Esophagus muscularis mucosa (tissue), 4 donors: ENCODE data around the gene ALDH7A1.

Experiments used
- EP300 ChIP-seq: sonication (generic); formaldehyde crosslinking; IDR thresholded peaks from one replicate; pipeline ENCODE4 v1.6.1; 2017; ENCODE audit warnings: antibody characterized with exemption
- POLR2A ChIP-seq: fragments of 450-650 bp; IDR thresholded peaks from one replicate; pipeline ENCODE4 v1.6.1; 2017; ENCODE audit warnings: antibody characterized with exemption, moderate library complexity, mild to moderate bottlenecking, low read depth
- POLR2AphosphoS5 ChIP-seq, 2 donors: sonication (generic); formaldehyde crosslinking; IDR thresholded peaks; one replicate each; pipeline ENCODE4 v1.6.1; 2017; ENCODE audit warnings: antibody characterized with exemption in 2 of 2
- TF ChIP-seq, protein P1 (sequence below), 3 experiments: fragments of 200-600 bp in 2 of 3; fragments of 450-650 bp in 1 of 3; sonication (generic) in 2 of 3; IDR thresholded peaks; one replicate each; pipeline ENCODE4 v1.5.1; 2017 to 2019; ENCODE audit warnings: antibody characterized with exemption in 3 of 3, mild to moderate bottlenecking in 2 of 3, moderate library complexity in 1 of 3

DNA sequence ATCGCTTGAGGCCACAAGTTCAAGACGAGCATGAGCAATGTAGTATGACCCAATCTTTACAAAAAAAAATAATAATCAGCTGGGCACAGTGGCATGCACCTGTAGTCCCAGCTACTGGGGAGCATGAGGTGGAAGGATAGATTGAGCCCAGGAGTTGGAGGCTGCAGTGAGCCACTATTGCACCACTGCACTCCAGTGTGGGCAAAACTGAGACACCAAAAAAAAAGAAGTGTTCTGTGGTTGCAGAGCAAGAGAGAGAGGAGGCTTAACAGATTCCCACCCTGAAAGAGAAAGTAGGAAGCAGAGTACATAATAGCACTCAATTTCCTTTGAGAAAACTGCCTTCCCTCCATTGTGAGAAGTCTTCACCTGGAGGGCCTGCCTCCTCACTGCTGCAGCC is 52.6 kb downstream of the ALDH7A1 start:
- TF ChIP-seq, protein P1, sequence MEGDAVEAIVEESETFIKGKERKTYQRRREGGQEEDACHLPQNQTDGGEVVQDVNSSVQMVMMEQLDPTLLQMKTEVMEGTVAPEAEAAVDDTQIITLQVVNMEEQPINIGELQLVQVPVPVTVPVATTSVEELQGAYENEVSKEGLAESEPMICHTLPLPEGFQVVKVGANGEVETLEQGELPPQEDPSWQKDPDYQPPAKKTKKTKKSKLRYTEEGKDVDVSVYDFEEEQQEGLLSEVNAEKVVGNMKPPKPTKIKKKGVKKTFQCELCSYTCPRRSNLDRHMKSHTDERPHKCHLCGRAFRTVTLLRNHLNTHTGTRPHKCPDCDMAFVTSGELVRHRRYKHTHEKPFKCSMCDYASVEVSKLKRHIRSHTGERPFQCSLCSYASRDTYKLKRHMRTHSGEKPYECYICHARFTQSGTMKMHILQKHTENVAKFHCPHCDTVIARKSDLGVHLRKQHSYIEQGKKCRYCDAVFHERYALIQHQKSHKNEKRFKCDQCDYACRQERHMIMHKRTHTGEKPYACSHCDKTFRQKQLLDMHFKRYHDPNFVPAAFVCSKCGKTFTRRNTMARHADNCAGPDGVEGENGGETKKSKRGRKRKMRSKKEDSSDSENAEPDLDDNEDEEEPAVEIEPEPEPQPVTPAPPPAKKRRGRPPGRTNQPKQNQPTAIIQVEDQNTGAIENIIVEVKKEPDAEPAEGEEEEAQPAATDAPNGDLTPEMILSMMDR (IDR thresholded peaks at IDR 0.05), result no peak
- TF ChIP-seq POLR2AphosphoS5 (IDR thresholded peaks at IDR 0.05) (no peak), POLR2A (no peak), EP300 (no peak)
